ENCODE results near the gene VARS2.

VARS2 gene

DNA sequence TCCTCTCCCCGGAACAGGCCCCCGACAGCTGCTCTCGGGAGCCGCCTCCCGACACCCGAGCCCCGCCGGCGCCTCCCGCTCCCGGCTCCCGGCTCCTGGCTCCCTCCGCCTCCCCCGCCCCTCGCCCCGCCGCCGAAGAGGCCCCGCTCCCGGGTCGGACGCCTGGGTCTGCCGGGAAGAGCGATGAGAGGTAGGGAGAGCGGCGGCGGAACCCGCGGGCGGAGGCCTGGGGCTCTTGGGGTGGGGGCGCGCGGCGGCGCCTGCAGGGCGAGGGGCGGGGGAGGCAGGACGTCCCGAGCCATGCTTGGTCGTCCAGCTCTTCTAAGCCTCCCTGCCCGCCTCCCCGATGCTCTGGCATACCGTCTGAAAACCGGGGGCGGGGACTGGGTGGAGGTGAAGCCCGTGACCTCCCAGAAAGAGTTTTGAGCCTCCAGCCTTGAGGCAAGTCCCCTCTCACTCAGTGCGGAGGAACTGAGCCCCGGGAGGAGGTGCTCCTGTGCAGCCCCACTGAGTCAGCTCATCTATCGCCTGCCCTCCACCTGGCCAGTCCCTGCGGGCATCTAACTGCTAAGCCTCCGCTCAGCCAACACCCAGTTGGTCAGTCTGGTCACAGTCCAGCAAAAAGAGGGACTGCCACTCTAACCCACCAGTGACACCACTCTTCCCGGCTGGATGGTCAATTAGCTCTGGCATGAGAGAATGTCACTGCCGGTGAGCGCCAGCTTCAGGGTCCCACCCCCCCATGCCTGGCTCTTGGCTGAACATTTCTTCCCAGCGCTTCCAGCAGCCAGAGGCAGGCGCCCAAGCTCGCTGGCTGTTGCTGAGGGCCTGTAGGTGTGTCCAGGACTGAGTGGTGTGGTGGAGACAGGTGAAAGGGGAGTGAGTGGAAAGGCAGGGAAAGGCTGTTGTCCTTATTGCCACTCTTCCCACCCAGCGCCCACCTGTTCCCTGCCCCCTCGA is 29.2 kb upstream of the VARS2 start:
- H3K27me3 Mint-ChIP-seq (ENCODE audit: low read depth, poor library complexity), result peaks cover 11% of the 10 kb centered on the region
- peak overlapping the region; percentile 86 for H3K4me3 Mint-ChIP-seq
- peaks cover 14% of the 10 kb centered on the region for H3K36me3 Mint-ChIP-seq (ENCODE audit: low read depth)
- no peaks in the 10 kb centered on the region for H3K9me3 Mint-ChIP-seq
- peaks cover 84% of the 10 kb centered on the region for H3K4me1 Mint-ChIP-seq
- peak; percentile 64 for DNase-seq
- H3K27ac Mint-ChIP-seq, result peak overlapping the region; percentile 97
- TF ChIP-seq, protein P1, sequence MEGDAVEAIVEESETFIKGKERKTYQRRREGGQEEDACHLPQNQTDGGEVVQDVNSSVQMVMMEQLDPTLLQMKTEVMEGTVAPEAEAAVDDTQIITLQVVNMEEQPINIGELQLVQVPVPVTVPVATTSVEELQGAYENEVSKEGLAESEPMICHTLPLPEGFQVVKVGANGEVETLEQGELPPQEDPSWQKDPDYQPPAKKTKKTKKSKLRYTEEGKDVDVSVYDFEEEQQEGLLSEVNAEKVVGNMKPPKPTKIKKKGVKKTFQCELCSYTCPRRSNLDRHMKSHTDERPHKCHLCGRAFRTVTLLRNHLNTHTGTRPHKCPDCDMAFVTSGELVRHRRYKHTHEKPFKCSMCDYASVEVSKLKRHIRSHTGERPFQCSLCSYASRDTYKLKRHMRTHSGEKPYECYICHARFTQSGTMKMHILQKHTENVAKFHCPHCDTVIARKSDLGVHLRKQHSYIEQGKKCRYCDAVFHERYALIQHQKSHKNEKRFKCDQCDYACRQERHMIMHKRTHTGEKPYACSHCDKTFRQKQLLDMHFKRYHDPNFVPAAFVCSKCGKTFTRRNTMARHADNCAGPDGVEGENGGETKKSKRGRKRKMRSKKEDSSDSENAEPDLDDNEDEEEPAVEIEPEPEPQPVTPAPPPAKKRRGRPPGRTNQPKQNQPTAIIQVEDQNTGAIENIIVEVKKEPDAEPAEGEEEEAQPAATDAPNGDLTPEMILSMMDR (IDR thresholded peaks at IDR 0.05), result no peak

DNA sequence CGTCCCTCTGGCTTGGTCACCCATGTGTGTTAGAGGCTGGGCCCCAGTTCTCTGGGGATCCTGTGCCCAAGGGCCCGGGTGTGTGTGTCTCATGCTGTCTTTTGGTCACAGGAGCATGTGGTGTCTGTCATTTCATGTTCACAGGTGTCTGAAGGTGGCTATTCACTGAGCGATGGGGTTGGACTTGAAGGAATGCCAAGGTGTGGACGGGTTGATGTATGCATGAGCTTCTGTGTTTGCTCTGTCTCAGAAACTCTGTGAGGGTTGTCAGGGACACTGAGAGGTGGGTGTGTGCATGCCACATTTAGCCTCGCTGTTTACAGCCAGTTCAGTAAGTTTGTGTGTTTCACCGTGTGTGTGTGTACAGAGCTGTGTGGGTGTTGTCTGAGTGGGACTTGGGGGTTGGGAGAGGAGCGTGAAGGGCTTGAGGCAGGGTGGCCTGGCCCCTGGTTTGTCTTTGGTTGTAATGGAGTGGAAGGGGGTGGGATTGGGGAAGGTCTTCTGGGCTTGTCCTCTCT is 28.5 kb upstream of the VARS2 start:
- no peak for DNase-seq
- Mint-ChIP-seq H3K27ac (peak overlapping the region; percentile 97), H3K9me3 (no peaks in the 10 kb centered on the region), H3K27me3 (ENCODE audit: low read depth, poor library complexity) (peaks cover 11% of the 10 kb centered on the region), H3K4me1 (peaks cover 84% of the 10 kb centered on the region), H3K36me3 (ENCODE audit: low read depth) (peaks cover 22% of the 10 kb centered on the region), H3K4me3 (peak overlapping the region; percentile 86)
- TF ChIP-seq, protein P1 (IDR thresholded peaks at IDR 0.05), result no peak

DNA sequence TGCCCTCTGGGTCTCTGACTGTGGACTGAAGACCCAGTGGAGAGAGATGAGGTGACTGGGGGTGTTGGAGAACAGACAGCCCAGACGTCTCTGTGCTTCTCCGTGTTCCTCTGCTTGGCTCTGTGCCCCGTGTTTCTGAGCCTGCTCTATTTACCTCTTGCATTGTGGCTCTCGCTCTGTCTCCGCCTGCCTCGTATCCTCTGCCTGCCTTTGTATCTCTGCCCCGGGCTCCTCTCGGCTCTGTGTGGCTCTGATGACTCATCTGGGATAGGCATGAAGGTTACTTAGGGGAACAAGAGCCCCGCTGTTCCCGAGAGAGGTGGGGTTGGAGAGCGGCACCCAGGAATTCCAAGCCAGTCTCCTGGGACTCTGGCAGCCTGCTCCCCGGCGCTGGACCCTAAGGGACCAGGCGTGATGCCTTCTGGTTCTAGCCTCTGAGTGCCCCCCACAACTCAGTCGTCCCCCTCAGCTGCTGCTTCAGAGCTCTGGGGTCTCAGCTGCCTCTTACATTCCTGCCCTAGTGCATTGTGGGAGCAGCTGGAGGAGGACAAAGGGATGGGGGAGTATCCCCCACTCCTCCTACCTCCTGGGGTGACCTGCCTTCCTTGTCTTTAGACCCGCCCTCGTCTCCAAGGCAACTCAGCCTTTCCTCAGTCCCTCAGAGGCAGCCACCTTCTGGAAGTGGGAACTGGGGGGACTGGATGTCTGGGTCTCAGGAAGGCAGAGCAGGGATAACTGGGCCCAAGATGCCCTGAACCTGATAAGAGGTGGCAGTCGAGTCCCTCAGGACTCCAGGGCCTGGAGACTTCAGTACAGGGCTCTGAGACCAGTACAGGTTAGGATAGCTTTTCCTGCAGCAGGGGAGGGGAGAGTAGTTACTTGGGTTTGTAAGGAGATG is 27.8 kb upstream of the VARS2 start:
- Mint-ChIP-seq H3K27me3 (ENCODE audit: low read depth, poor library complexity) (peaks cover 9% of the 10 kb centered on the region), H3K27ac (peak overlapping the region; percentile 97), H3K9me3 (no peaks in the 10 kb centered on the region), H3K4me3 (peak overlapping the region; percentile 86), H3K36me3 (ENCODE audit: low read depth) (peaks cover 22% of the 10 kb centered on the region), H3K4me1 (peaks cover 77% of the 10 kb centered on the region)
- TF ChIP-seq, protein P1 (IDR thresholded peaks at IDR 0.05), result no peak
- DNase-seq, result peak; percentile 72

DNA sequence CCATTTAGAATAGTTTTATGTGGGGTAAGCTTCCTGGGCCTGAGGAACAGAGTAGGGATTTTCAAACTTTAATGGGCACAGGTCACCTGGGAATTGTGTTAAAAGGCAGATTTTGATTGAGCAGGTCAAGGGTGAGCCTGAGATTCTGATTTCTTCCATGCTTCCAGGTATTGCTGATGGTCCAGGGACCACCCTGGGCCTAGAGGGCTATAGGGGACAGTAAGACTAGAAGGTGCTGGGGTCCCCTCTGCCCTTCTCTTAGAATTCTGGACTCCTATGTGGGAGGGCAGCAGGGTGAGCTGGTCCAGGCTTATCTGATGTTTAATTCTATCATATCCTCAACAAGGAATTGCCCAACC is 27.2 kb upstream of the VARS2 start:
- H3K27ac Mint-ChIP-seq, result peak overlapping the region; percentile 28
- H3K4me1 Mint-ChIP-seq, result peaks cover 71% of the 10 kb centered on the region
- no peak for DNase-seq
- peak overlapping the region; percentile 86 for H3K4me3 Mint-ChIP-seq
- H3K27me3 Mint-ChIP-seq (ENCODE audit: low read depth, poor library complexity), result peaks cover 8% of the 10 kb centered on the region
- H3K9me3 Mint-ChIP-seq, result no peaks in the 10 kb centered on the region
- H3K36me3 Mint-ChIP-seq (ENCODE audit: low read depth), result peaks cover 22% of the 10 kb centered on the region
- TF ChIP-seq, protein P1 (IDR thresholded peaks at IDR 0.05), result no peak

DNA sequence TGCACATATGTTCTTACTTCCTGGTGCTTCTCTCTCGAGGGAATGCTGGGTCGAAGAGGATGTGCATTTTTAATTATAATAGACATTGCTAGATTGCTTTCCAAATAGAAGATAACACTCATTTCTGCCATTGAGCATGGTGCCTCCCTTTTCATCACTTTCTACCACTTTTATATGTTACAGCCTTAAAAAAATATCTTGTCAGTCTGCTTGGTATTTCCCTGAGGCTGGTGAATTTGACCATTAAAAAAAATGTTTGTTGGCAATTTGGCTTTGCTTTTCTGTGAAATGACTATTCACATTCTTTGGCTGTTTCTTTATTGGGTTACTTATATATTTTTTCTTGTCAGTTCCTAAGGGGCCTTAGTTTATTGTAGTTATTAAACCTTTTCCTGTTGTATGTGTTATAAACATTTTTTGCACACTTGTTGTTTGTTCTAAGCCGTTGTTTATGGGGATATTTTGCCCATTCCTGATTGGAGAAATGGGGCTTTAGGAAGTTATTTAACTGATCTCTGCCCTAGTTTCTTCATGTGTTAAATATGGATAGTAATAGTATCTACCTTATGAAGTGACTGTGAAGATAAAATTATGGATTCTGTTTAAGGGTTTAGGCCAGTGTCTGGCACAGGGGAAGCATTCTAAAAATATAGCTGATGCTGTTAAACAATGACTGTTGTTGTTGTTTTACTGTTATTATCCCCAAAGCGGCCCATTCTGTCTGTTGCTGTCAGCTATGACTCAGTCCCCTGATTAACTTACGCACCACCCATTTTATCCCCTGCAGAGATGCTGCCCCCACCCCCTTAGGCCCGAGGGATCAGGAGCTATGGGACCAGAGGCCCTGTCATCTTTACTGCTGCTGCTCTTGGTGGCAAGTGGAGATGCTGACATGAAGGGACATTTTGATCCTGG is 25.9 kb upstream of the VARS2 start:
- no peak for DNase-seq
- Mint-ChIP-seq H3K36me3 (ENCODE audit: low read depth) (peaks cover 30% of the 10 kb centered on the region), H3K4me3 (peak overlapping the region; percentile 47), H3K9me3 (no peaks in the 10 kb centered on the region), H3K27ac (no peak overlapping the region), H3K4me1 (peaks cover 66% of the 10 kb centered on the region), H3K27me3 (ENCODE audit: low read depth, poor library complexity) (peaks cover 8% of the 10 kb centered on the region)
- TF ChIP-seq, protein P1 (IDR thresholded peaks at IDR 0.05), result no peak

Data from nephron progenitor cell (in vitro differentiated cells).